PC-3 (cell line): ENCODE measurements around the gene ERBB4. TPM values are rescaled to one million over a fixed set of nuclear protein-coding genes. Genes with fewer than 3 reads are reported as not detected.

ENCODE experiments used
- ATAC-seq: fragments of 200-7000 bp; cut with Tn5 transposase; 2 replicates; pipeline ENCODE4 v1.9.1; 2020; ENCODE audit warnings: mild to moderate bottlenecking, moderate library complexity
- BruUV-seq: library from RNA; stranded (reverse); fragments of 400-500 nt; replicated peaks from 2 replicates; lab custom pipeline; 2021; lab: Mats Ljungman, UMichigan
- CTCF ChIA-PET: fragments of 300-600 bp; sonication (Branson Sonifier 250); formaldehyde crosslinking; loops from one replicate; lab custom pipeline; 2022; ENCODE audit warnings: antibody characterized with exemption; lab: Charles Lee
- POLR2A ChIA-PET: fragments of 300-600 bp; sonication (Branson Sonifier 250); formaldehyde crosslinking; loops from one replicate; lab custom pipeline; 2022; ENCODE audit warnings: antibody characterized with exemption; ENCODE audit not compliant: unreplicated experiment; lab: Charles Lee
- DNase-seq: peaks from one replicate; pipeline ENCODE4 v3.0.0-alpha.2; 2015
- H2AFZ ChIP-seq: fragments of 300-600 bp; sonication (generic); 2 replicates; pipeline ENCODE4 v1.6.0; 2016; ENCODE audit warnings: antibody characterized with exemption, low read length
- H3F3A ChIP-seq: fragments of 300-600 bp; sonication (generic); one replicate; pipeline ENCODE4 v1.6.0; 2017; ENCODE audit warnings: antibody characterized with exemption, low read length, control low read depth, mild to moderate bottlenecking; ENCODE audit not compliant: unreplicated experiment
- H3K27ac ChIP-seq: fragments of 300-600 bp; sonication (generic); 2 replicates; pipeline ENCODE4 v1.5.1; 2016; ENCODE audit warnings: mild to moderate bottlenecking, low read length
- H3K27me3 ChIP-seq: fragments of 300-600 bp; sonication (generic); 2 replicates; pipeline ENCODE4 v1.6.1; 2016; ENCODE audit warnings: low read length, mixed read lengths
- H3K36me3 ChIP-seq: fragments of 300-600 bp; sonication (generic); 2 replicates; pipeline ENCODE4 v1.6.1; 2016; ENCODE audit warnings: low read depth, mixed run types, low read length, mixed read lengths
- H3K4me1 ChIP-seq: fragments of 300-600 bp; sonication (generic); 2 replicates; pipeline ENCODE4 v1.5.1; 2016; ENCODE audit warnings: low read length; ENCODE audit not compliant: insufficient read depth
- H3K4me2 ChIP-seq: fragments of 300-600 bp; sonication (generic); 2 replicates; pipeline ENCODE4 v1.6.0; 2016; ENCODE audit warnings: low read length
- H3K4me3 ChIP-seq: fragments of 300-600 bp; sonication (generic); 2 replicates; pipeline ENCODE4 v1.5.1; 2016; ENCODE audit warnings: mild to moderate bottlenecking, low read length, mixed read lengths
- H3K79me2 ChIP-seq: fragments of 300-600 bp; sonication (generic); 2 replicates; pipeline ENCODE4 v1.6.1; 2017; ENCODE audit warnings: low read length, mixed read lengths
- H3K9ac ChIP-seq: fragments of 300-600 bp; sonication (generic); 2 replicates; pipeline ENCODE4 v1.6.0; 2016; ENCODE audit warnings: mild to moderate bottlenecking, low read length
- H3K9me2 ChIP-seq: fragments of 300-600 bp; sonication (generic); replicated peaks from 2 replicates; pipeline ENCODE4 v1.6.1; 2016; ENCODE audit warnings: mixed run types, low read length, mixed read lengths
- H3K9me3 ChIP-seq: fragments of 300-600 bp; sonication (generic); 2 replicates; pipeline ENCODE4 v1.6.1; 2016; ENCODE audit warnings: low read length, mixed read lengths
- H4K20me1 ChIP-seq: fragments of 300-600 bp; sonication (generic); 2 replicates; pipeline ENCODE4 v1.6.1; 2016; ENCODE audit warnings: low read length, mixed read lengths
- CTCF ChIP-seq: fragments of 300-600 bp; sonication (generic); conservative IDR thresholded peaks from 2 replicates; pipeline ENCODE4 v1.5.1; 2017; ENCODE audit warnings: antibody characterized with exemption, low read depth, mild to moderate bottlenecking, low read length
- EZH2 ChIP-seq: fragments of 300-600 bp; sonication (generic); IDR thresholded peaks from one replicate; pipeline ENCODE4 v1.6.1; 2017; ENCODE audit warnings: antibody characterized with exemption, mild to moderate bottlenecking, low read length; ENCODE audit not compliant: unreplicated experiment
- EZH2phosphoT487 ChIP-seq: fragments of 300-600 bp; sonication (generic); IDR thresholded peaks from 2 replicates; pipeline ENCODE4 v1.6.1; 2018; ENCODE audit warnings: mild to moderate bottlenecking, antibody characterized with exemption, low read length, borderline replicate concordance
- intact Hi-C: fragments of 100-400 bp; cut with micrococcal nuclease; formaldehyde crosslinking; loops from 2 replicates; pipeline ENCODE4 v1.9.0; 2023
- total RNA-seq: library from RNA; depleted of rRNA; stranded (reverse); fragments of >200 nt; gene quantifications from 2 replicates; pipeline ENCODE4 v1.2.3, GENCODE V29; 2014

Gene ERBB4
- total RNA-seq, 1 experiment from 2014 or later: under 0.01 TPM

GRCh38 chr2:212024040-212024439 is 514.6 kb downstream of the ERBB4 start:
- H3K4me1 ChIP-seq: peaks cover 11% of the 10 kb centered on the region; the same call in 1 of the 2 replicates
- DNase-seq (no peak), ATAC-seq (no peak)
- no peaks in the 10 kb centered on the region for H3F3A ChIP-seq
- no peaks in the 10 kb centered on the region for H3K79me2 ChIP-seq
- no peaks in the 10 kb centered on the region for H3K9me3 ChIP-seq
- intact Hi-C loops: no loop called here
- H4K20me1 ChIP-seq: no peaks in the 10 kb centered on the region
- no peak overlapping the region for H3K4me2 ChIP-seq
- H2AFZ ChIP-seq: no peak overlapping the region
- POLR2A ChIA-PET: no interaction called here
- CTCF ChIA-PET: no interaction called here
- no peak overlapping the region for H3K9ac ChIP-seq
- H3K4me3 ChIP-seq: no peak overlapping the region
- no TSS peak for BruUV-seq
- H3K36me3 ChIP-seq: no peaks in the 10 kb centered on the region
- H3K27me3 ChIP-seq: no peaks in the 10 kb centered on the region
- H3K27ac ChIP-seq: no peak overlapping the region
- no peaks in the 10 kb centered on the region for H3K9me2 ChIP-seq
- TF ChIP-seq EZH2phosphoT487 (no peak), EZH2 (no peak)

GRCh38 chr2:212022966-212023365 is 515.6 kb downstream of the ERBB4 start:
- POLR2A ChIA-PET: no interaction called here
- no peaks in the 10 kb centered on the region for H3K9me3 ChIP-seq

GRCh38 chr2:212021947-212022346 is 516.7 kb downstream of the ERBB4 start:
- TF ChIP-seq EZH2phosphoT487 (no peak), EZH2 (no peak), CTCF (no peak)
- H3F3A ChIP-seq: no peaks in the 10 kb centered on the region
- intact Hi-C loops: no loop called here
- no peaks in the 10 kb centered on the region for H3K36me3 ChIP-seq
- ChIA-PET POLR2A (no interaction called here), CTCF (no interaction called here)
- H3K4me3 ChIP-seq: no peak overlapping the region
- H3K4me2 ChIP-seq: peak overlapping the region; percentile 11; the same call in 1 of the 2 replicates
- DNase-seq (peak; percentile 93), ATAC-seq (peak; percentile 88)
- no peaks in the 10 kb centered on the region for H4K20me1 ChIP-seq
- no peak overlapping the region for H3K9ac ChIP-seq
- H2AFZ ChIP-seq: no peak overlapping the region
- H3K27ac ChIP-seq: peak overlapping the region; percentile 51
- H3K9me2 ChIP-seq: no peaks in the 10 kb centered on the region
- H3K27me3 ChIP-seq: no peaks in the 10 kb centered on the region
- no peaks in the 10 kb centered on the region for H3K79me2 ChIP-seq
- no peaks in the 10 kb centered on the region for H3K9me3 ChIP-seq
- H3K4me1 ChIP-seq: peaks cover 11% of the 10 kb centered on the region; the same call in 1 of the 2 replicates
- no TSS peak for BruUV-seq

More at GRCh38 chr2:212022966-212023365, 515.6 kb downstream of the ERBB4 start:
- H3K36me3 ChIP-seq: no peaks in the 10 kb centered on the region
- no peak for ATAC-seq
- H3F3A ChIP-seq: no peaks in the 10 kb centered on the region
- H3K79me2 ChIP-seq: no peaks in the 10 kb centered on the region
- no peak overlapping the region for H2AFZ ChIP-seq
- no peaks in the 10 kb centered on the region for H3K27me3 ChIP-seq
- no peaks in the 10 kb centered on the region for H4K20me1 ChIP-seq
- BruUV-seq: no TSS peak
- H3K4me1 ChIP-seq: peaks cover 11% of the 10 kb centered on the region; the same call in 1 of the 2 replicates
- no peak for DNase-seq
- H3K4me2 ChIP-seq: no peak overlapping the region
- no peak overlapping the region for H3K27ac ChIP-seq
- CTCF ChIA-PET: no interaction called here
- TF ChIP-seq EZH2phosphoT487 (no peak), CTCF (no peak), EZH2 (no peak)
- H3K9ac ChIP-seq: no peak overlapping the region
- no peaks in the 10 kb centered on the region for H3K9me2 ChIP-seq
- intact Hi-C loops: no loop called here
- no peak overlapping the region for H3K4me3 ChIP-seq
